HG03135 (cell line): ENCODE data around the gene UNG.
A peak's percentile ranks its signal among the peaks of the same experiment; 100 is the strongest.
"Not testable (repeated sequence)": the region's sequence is repeated elsewhere in the genome, so short reads cannot be mapped to it uniquely, and the experiment has no call there.

Source experiments
- ATAC-seq: cut with Tn5 transposase; IDR thresholded peaks from one replicate; pipeline ENCODE4 v1.9.1; 2021; ENCODE audit warnings: mild to moderate bottlenecking, moderate library complexity; ENCODE audit not compliant: unreplicated experiment

Gene UNG

DNA sequence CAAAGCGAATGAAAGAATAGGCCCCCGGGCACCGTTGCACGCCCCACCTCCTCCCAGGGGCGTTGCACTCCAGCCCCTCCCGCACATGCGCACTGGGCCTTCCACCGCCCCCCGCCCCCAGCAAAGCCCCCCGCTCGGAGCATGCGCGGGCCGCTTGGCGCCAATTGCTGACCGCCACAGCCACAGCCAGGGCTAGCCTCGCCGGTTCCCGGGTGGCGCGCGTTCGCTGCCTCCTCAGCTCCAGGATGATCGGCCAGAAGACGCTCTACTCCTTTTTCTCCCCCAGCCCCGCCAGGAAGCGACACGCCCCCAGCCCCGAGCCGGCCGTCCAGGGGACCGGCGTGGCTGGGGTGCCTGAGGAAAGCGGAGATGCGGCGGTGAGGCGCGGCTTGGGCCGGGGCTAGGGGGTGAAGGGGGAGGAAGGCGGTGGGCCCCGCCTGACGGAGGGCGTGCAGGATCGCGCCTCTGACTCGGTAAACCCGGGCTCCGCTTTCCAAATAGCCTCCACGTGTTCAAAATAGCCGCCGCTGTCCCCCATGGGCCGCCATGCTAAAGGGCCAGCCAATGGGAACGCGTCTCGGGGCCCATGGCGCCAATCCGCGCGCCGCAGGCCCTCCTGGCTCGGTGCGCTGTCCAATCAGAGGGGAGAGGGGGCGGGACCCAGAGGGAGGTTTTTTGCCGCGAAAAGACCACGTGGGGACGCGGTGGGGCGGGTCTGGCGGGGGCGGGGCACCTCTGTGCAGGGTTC lies at the start of gene UNG:
UNG (plus strand) TSS at position 163 of the 748 bp plus-strand sequence; CDS start at position 246, 83 bp downstream.
- peak; percentile 85 for ATAC-seq

DNA sequence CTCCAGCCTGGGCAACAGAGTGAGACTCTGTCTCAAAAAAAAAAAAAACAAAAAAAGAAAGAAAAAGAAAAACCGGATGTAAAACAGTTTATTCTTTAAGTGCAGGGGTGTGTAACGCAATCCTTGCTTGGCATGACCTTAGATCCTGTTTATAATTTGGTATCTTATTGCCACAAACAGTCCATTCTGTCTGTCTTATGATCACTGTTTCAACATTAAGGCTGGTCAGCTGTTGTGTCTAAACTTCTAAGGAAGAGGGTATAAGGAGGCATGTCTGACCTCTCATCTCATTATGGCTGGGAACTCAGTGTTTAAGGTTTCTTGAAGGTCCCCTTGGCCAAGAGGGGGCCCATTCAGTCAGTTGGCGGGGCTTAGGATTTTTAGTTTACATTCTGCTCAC lies 48.7 kb upstream of the UNG start:
- ATAC-seq, result not testable (repeated sequence)

DNA sequence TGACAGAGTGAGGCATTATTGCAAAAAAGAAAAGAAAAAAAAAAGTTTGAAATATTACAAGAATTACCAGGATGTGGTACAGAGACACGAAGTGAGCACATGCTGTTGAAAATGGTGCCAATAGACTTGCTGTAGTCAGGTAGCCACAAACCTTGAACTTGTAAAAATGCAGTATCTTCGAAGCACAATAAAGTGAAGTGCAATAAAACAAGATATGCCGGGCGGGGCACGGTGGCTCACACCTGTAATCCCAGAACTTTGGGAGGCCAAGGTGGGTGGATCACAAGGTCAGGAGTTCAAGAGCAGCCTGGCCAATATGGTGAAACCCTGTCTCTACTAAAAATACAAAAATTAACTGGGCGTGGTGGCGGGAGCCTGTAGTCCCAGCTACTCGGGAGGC lies 47.6 kb upstream of the UNG start:
- not testable (repeated sequence) for ATAC-seq

DNA sequence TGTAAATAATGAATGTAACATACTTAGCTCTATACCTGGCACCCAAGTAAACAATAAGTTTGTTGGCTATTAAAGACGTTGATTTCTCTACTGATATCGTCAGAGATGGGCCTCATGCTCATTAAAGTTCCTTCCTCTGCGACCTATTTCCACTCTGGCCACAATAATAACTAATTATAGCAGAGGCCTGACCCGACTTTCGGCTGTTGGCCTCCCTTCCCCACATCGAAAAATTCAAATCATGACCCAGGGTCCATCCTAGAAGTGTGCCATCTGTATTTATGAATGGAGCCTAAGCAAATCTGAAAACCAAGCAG lies 45.3 kb upstream of the UNG start:
- ATAC-seq, result no peak

DNA sequence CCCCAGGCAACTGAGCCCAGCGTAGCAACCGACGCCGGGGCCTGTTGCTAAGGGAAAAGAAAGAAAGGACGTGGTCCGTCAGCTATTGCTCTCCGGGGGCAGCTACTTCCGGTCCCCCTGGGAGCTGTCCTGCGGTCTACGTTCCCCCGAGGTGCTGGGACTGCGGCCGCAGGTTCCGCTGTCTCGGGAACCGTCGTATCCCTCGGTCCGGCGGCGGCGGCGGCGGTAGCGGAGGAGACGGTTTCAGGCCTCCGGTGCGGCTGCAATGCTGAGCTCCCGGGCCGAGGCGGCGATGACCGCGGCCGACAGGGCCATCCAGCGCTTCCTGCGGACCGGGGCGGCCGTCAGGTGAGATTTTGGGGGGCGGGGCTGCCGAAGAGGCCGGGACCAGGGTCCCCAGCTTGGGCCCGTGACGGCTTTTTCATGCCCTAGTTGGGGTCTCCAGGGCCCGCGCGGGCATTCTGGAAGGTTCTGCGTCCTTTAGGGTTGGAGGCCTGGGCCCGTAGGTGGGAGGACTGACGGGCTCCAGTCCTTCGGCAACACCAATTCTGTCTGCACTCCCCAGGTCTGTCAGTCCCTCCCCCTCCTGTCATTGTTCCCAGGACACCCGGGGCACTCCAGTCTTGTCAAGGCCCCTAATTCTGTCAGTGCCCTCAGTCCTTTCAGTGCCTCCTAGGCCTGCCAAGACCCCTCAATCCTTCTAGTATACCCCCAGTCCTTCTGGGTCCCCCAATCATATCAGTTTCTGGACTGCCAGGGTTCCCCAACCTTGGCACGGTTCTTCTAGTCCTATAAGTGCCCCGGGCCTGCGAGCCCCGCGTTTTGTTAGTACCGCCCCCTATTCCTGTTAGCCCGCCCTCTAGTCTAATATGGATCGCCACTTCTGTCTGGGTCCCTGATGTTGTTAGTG lies 44.7 kb upstream of the UNG start, which contains the start of gene USP30:
USP30 (plus strand) TSS at position 163 of the 910 bp plus-strand sequence; CDS start at position 266, 103 bp downstream.
- peak; percentile 78 for ATAC-seq

DNA sequence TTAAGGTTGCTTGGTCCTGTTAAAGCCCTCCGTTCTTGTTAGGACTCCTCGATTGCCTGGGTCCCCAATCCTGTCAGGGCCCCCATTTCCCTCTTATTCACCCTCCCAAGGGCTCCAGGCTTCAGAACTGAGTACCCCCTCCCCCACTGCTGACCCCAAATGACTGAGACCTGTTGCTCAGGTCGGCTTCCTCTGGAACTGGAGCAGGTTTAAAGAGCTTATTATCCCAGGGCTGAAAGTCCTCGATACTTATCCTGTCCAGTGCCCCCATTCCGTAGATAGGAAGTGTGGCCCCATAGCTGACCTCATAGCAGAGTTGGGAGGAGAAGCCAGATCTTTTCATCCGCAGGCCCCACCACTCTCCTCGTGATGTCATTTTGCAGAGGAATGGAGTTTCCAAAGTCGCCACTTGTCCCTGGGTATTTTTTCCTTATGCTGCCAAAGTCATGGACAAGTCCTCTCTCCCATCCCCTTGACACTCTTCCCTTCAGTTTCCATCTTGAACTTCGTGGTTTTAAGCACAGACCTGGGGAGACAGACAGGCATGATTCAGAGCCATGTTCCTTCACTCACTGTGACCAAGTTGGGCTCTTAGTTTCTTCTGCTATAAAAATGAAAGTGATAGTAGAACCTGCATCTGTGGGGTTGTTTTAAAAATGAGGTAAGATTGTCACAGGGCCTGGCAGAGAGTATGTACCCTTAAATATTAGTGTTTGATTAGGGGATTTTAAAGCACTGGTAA lies 43.8 kb upstream of the UNG start:
- ATAC-seq, result peak; percentile 50

DNA sequence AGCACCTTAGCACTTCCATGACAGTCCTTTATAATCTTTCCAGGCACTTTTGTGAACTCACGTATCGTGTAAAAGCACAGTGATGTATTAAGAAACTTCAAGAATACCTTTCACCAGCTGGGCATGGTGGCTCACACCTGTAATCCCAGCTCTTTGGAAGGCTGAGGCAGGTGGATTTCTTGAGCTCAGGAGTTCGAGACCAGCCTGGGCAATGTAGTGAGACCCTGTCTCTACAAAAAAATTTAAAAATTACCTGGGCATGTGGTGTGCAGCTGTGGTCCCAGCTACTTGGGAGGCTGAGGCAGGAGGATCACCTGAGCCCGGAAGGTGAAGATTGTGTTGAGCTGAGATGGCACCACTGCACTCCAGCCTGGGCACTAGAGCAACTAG lies 43.3 kb upstream of the UNG start:
- not testable (repeated sequence) for ATAC-seq

DNA sequence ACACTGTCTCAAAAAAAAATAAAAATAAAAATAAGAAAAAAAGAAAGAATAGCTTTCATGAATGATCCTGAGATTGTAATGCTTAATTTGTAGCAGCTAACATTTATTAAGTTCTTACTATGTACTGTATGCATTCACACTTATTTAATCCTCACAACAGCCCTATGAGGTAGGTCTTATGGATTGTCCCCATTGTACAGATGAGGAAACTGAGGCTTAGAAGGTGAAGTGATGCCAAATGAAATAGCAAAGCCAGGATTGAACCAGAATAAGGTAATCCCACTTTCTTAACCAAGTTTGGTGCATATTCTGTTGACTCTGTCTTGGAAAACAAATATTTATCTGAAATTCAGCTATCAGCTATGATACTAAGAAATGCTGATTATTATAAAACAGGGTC lies 42.9 kb upstream of the UNG start:
- no peak for ATAC-seq

DNA sequence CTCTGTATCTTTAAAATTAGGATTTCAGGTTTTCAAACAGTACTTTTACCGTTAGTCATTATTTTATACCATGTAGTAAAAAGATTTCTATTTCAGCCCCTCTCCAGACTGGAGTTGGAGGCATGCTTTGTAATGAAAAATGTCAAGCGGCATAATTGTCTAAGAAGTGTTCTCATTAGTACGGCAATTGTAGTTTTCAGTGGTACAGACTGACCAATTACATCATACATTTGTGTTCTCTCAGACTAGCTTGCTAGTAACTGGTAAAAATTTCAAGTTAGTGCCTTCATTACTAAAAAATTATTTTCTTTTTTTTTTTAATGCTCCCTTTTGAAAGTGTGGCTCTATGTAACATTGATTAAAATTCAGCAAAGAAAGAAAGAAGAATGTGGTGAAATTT lies 40.5 kb upstream of the UNG start:
- ATAC-seq, result no peak

DNA sequence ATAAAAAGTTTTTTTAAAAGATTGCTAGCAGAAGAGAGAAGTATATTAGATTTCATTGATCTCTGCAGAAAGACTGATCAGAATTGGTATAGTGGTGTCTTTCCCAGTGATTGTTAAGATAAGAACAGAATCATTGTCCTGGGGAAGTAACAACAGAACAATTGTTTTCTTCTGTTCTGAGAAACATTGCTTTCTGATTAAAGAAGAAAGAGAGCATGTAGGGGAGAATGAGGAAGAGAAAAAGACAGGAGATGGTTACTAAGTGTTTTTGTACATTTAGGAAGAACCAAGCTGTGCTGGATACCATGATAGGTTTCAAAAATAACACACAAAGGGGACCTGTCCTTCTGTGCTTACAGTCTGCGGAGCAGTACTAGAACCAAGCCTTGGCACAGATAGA lies 40.0 kb upstream of the UNG start:
- no peak for ATAC-seq

DNA sequence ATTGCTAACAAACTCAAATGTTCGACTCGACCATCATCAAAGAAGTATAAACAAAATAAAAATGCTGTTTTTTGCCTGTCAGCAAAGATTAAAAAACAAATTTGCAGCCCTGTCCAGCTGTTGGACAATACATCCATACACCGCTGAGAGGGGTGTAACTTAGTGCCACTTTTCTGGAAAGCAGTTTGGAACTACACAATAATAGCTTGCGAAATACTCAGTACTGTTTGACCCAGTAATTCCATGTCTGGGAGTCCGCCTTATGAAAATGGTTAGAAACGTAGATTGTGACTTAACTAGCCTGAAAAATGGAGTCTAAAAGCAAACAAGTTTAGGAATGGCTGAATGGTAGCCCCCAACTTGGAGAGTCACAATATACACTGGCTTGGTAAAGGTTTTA lies 38.6 kb upstream of the UNG start:
- ATAC-seq, result no peak

DNA sequence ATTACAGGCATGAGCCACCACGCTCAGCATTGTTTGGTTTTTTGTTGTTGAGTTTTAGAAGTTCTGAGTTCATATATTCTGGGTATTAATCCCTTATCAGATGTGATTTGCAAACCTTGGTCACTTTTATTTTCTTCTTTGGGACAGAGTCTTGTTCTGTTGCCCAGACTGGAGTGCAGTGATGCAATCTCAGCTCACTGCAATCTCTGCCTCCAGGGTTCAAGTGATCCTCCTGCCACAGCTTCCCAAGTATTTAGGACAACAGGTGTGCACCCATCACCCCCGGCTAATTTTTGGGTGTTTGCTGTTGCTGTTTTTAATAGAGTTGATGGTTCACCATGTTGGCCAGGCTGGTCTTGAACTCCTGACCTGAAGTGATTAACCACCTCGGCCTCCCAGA lies 33.3 kb upstream of the UNG start:
- ATAC-seq, result no peak

DNA sequence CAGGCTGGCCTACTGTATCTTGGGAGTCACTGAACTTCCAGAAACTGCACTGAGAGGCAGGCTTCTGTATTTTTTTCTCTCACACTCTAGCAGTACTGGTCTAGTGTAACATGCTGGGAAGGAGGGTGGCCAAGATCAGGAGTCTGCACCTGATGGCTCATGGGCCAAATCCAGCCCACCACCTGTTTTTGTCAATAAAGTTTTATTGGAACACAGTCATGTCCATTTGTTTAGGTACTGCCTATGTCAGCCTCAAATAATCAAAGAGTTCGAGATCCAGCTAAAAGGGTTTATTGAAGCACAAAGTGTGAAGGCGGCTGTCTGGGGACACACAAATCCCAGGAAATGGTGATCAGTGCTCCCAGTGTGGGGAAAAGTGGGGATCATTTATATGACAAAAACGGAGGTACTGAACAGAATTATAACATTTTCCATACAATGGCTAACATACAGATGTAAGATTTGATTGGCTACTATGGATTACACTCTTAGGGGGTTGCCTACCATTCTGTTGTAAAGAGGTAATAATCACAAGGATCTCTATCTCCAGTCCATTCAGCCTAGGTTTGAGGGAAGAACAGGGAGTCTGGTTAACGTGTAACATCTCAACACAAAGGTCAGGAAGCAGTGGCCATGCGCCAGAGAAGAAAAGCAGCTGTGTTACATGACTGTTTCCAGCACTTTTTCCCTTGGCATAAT lies 32.1 kb upstream of the UNG start:
- ATAC-seq, result no peak

DNA sequence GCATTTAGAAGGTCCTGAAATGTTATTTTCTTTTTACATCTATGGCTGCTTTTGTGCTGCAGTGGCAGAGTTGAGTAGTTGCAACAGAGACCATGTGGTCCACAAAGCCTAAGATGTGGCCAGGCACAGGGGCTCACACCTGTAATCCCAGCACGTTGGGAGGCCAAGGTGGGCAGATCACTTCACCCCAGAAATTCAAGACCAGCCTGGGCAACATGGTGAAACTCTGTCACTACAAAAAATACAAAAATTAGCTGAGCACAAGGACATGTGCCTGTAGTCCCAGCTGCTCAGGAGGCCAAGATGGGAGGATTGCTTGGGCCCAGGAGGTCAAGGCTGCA lies 31.6 kb upstream of the UNG start:
- ATAC-seq, result no peak

DNA sequence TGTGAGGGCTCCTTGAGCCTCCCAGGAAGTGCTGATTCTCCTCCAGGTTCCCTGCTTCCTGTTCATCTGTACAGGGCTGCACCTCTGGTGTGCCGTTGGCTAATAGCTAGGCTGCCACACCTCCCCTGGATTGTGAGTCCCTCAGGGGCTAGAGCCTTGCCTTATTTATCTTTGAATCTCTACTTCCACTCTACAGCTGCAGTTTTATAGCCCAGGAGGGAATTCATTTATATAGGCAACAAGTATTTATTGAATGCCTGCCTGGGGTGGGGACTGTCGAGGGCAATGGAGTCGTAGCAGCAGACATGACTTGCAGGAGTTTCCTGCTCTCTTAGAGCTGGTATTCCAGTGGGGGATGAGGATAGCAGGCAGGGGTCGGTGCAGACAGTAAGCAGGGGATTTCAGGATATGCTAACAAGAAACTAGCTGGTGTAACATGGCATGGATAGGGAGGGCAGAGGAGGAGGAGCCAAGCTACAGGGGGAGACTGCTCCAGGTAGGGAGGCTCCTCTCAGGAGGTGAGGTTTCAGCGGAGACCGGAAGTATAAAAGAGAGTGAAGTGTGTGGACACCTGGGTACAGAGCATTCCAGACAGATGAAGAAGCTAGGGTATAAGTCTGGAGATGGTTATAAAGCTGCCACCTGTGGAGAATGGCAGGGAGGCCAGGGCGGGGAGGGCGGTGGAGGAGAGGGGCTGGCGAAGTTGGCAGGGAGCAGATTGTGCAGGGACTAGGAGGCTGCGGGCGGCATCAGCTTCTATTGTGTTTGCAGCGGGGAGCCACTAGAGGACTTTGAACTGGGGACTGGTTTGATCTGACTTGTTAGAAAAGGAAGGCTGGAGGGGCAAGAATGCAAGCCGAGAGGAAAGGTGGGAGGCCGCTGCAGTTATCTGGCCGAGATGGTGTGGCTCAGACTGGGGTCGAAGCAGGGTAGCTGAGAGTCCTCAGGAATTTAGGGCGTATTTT lies 27.8 kb upstream of the UNG start:
- ATAC-seq, result no peak

DNA sequence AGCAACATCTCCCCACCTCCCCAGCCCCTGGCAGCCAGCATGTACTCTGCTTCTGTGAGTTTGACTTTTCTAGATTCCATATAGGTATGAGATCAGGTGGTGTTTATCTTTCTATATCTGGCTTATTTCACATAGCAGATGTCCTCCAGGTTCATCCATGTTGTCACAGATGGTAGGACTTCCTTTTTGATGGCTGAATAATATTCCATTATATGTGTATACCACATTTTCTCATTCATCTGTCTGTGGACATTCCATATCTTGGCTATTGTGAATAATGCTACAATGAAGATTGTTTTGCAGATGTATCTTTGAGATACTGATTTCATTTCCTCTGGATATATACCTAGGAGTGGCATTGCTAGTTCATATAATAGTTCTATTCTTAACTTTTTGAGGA lies 22.5 kb upstream of the UNG start:
- no peak for ATAC-seq

DNA sequence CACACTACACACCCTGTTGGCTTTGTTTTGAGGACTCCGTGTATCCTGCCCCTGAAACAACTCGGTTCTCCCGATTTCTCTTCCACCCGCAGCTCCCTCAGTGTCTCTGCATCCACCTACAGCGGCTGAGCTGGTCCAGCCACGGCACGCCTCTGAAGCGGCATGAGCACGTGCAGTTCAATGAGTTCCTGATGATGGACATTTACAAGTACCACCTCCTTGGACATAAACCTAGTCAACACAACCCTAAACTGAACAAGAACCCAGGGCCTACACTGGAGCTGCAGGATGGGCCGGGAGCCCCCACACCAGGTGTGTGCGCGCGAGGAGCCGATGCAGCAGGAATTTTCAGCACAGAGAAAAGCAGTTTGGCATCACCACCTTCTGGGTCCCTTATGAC lies 14.6 kb upstream of the UNG start:
- no peak for ATAC-seq

DNA sequence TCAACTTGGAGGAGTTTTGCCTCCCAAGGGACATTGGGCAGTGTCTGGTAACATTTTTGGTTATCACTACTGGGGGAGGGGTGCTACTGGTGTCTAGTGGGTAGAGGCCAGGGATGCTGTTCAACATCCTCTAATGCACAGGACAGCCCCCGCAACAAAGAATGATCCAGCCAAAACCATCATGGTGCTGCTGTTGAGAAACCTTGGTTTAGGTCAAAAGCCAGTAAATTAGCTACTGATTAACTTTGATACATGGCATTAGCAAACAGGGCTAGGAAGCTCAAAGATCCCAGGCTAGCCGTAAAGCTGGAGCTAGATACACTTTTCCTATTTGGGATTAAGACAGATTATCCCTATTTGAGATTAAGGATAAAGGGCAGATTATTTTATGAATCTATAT lies 13.0 kb upstream of the UNG start:
- no peak for ATAC-seq

DNA sequence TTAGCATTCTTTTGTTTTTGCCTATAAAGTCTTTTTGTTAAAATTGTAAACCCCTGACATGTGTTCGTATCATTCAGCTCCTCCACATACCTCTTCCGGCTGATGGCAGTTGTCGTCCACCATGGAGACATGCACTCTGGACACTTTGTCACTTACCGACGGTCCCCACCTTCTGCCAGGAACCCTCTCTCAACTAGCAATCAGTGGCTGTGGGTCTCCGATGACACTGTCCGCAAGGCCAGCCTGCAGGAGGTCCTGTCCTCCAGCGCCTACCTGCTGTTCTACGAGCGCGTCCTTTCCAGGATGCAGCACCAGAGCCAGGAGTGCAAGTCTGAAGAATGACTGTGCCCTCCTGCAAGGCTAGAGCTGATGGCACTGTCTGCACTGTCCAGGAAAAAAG lies 11.8 kb upstream of the UNG start:
- ATAC-seq, result no peak

DNA sequence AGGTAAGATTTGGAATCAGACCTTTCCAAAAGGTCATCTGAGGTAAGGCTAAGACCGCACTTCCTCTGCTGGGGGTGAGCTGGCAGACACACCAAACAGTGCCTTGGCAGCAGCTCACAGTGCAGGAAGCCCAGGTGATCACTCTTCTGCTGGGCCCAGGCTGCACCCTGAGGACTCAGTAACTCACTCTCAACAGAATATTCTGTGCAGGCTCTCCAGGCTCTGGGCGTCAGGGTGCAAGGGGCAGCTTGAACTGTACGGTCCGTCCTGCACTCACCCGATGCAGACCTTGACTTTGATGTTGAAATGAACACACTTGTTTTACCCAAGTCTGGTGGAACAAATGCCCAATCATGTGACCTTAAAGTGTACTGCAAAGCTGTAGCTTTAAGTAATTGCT lies 10.1 kb upstream of the UNG start:
- ATAC-seq, result no peak
